Neutrophil (primary cell): ENCODE measurements around the gene PHAX.
"Not testable (repeated sequence)": the region's sequence is repeated elsewhere in the genome, so short reads cannot be mapped to it uniquely, and the experiment has no call there.

Source experiments
- H3K27ac ChIP-seq: fragments of 200-600 bp; sonication (generic); 2 replicates; pipeline ENCODE4 v1.5.1; 2016; ENCODE audit warnings: mild to moderate bottlenecking, moderate library complexity
- H3K27me3 ChIP-seq: fragments of 200-600 bp; sonication (generic); 2 replicates; pipeline ENCODE4 v1.6.0; 2016; ENCODE audit warnings: mild to moderate bottlenecking
- H3K36me3 ChIP-seq: fragments of 200-600 bp; sonication (generic); 2 replicates; pipeline ENCODE4 v1.5.1; 2017
- H3K4me1 ChIP-seq, 2 experiments: fragments of 200-600 bp in 1 of 2; sonication (generic) in 1 of 2; 1 replicate in 1 of 2; 2 replicates in 1 of 2; pipeline versions ENCODE4 v1.5.1 to v1.6.1; 2013 to 2016; ENCODE audit warnings: low read depth in 1 of 2, low read length in 1 of 2, mild to moderate bottlenecking in 1 of 2, moderate library complexity in 1 of 2; ENCODE audit not compliant: control insufficient read depth in 1 of 2, insufficient read depth in 1 of 2
- H3K4me3 ChIP-seq, 2 experiments: fragments of 200-600 bp in 1 of 2; sonication (generic) in 1 of 2; 1 replicate in 1 of 2; 2 replicates in 1 of 2; pipeline ENCODE4 v1.5.1; 2013 to 2016; ENCODE audit warnings: low read depth in 1 of 2, low read length in 1 of 2, mild to moderate bottlenecking in 1 of 2, moderate library complexity in 1 of 2
- H3K9me3 ChIP-seq: fragments of 200-600 bp; sonication (generic); 2 replicates; pipeline ENCODE4 v1.5.1; 2016
- CTCF ChIP-seq: fragments of 200-600 bp; sonication (generic); IDR thresholded peaks from 2 replicates; pipeline ENCODE4 v1.5.1; 2016; ENCODE audit warnings: antibody characterized with exemption

PHAX gene

GRCh38 chr5:126610616-126611015 is 9.9 kb downstream of the PHAX start:
- Histone ChIP-seq H3K4me3 (no peak overlapping the region), H3K4me1 (no peaks in the 10 kb centered on the region), H3K27me3 (no peaks in the 10 kb centered on the region), H3K9me3 (no peaks in the 10 kb centered on the region), H3K27ac (no peak overlapping the region), H3K36me3 (peaks cover 61% of the 10 kb centered on the region)
- TF ChIP-seq CTCF, result no peak

GRCh38 chr5:126613941-126614592 is 13.3 kb downstream of the PHAX start:
- Histone ChIP-seq H3K27ac (no peak overlapping the region), H3K4me1 (no peaks in the 10 kb centered on the region), H3K27me3 (no peaks in the 10 kb centered on the region), H3K36me3 (peaks cover 54% of the 10 kb centered on the region), H3K4me3 (no peak overlapping the region), H3K9me3 (no peaks in the 10 kb centered on the region)
- TF ChIP-seq CTCF, result no peak

GRCh38 chr5:126615286-126615685 is 14.5 kb downstream of the PHAX start:
- H3K9me3 ChIP-seq, result no peaks in the 10 kb centered on the region
- H3K4me1 ChIP-seq, result no peaks in the 10 kb centered on the region
- no peak for TF ChIP-seq CTCF
- H3K4me3 ChIP-seq, result no peak overlapping the region
- peaks cover 54% of the 10 kb centered on the region for H3K36me3 ChIP-seq
- no peak overlapping the region for H3K27ac ChIP-seq
- no peaks in the 10 kb centered on the region for H3K27me3 ChIP-seq

GRCh38 chr5:126617603-126618002 is 16.9 kb downstream of the PHAX start:
- H3K4me3 ChIP-seq, H3K27ac ChIP-seq, H3K27me3 ChIP-seq, H3K9me3 ChIP-seq, H3K4me1 ChIP-seq: not testable (repeated sequence)
- peaks cover 47% of the 10 kb centered on the region for H3K36me3 ChIP-seq

GRCh38 chr5:126619781-126620180 is 19.0 kb downstream of the PHAX start:
- TF ChIP-seq CTCF, result no peak
- Histone ChIP-seq H3K36me3 (peaks cover 43% of the 10 kb centered on the region), H3K27me3 (no peaks in the 10 kb centered on the region), H3K4me1 (no peaks in the 10 kb centered on the region), H3K9me3 (no peaks in the 10 kb centered on the region), H3K27ac (no peak overlapping the region), H3K4me3 (no peak overlapping the region)

- Histone ChIP-seq H3K9me3 (no peaks in the 10 kb centered on the region), H3K27ac (no peak overlapping the region), H3K27me3 (no peaks in the 10 kb centered on the region), H3K4me3 (no peak overlapping the region), H3K4me1 (no peaks in the 10 kb centered on the region), H3K36me3 (peaks cover 35% of the 10 kb centered on the region)
- no peak for TF ChIP-seq CTCF
These were observed 23.8 kb downstream of the PHAX start for GRCh38 chr5:126624534-126624933.
